ENCODE data around the gene BBS7. TPM values are rescaled to one million over a fixed set of nuclear protein-coding genes. Genes with fewer than 3 reads are reported as not detected.

The BBS7 gene
- total RNA-seq, 1 donor from 2014 or later, result 6.1 TPM

- intact Hi-C loops (cut with DNase I), result no loop called here
Measured at GRCh38 chr4:121799208-121799823, 71.0 kb downstream of the BBS7 start.

GRCh38 chr4:121796283-121796682 is 74.0 kb downstream of the BBS7 start:
- no peak for DNase-seq (ENCODE audit: low spot score)
- intact Hi-C loops (cut with DNase I), result no loop called here

More at GRCh38 chr4:121799208-121799823, 71.0 kb downstream of the BBS7 start:
- DNase-seq (ENCODE audit: low spot score), result no peak

- intact Hi-C loops (cut with DNase I), result no loop called here
- DNase-seq (ENCODE audit: low spot score), result no peak
Measured at GRCh38 chr4:121794505-121795188, 75.6 kb downstream of the BBS7 start.

GRCh38 chr4:121792966-121793365 is 77.3 kb downstream of the BBS7 start:
- intact Hi-C loops (cut with DNase I), result no loop called here
- DNase-seq (ENCODE audit: low spot score), result no peak

GRCh38 chr4:121791481-121791880 is 78.8 kb downstream of the BBS7 start:
- DNase-seq (ENCODE audit: low spot score), result no peak
- intact Hi-C loops (cut with DNase I), result no loop called here

- intact Hi-C loops (cut with DNase I), result no loop called here
- DNase-seq (ENCODE audit: low spot score), result no peak
Measured at GRCh38 chr4:121790976-121791375, 79.3 kb downstream of the BBS7 start.

- no peak for DNase-seq (ENCODE audit: low spot score)
- intact Hi-C loops (cut with DNase I), result no loop called here
Measured at GRCh38 chr4:121789960-121790829, 80.1 kb downstream of the BBS7 start.

- intact Hi-C loops (cut with DNase I), result no loop called here
- DNase-seq (ENCODE audit: low spot score), result no peak
Measured at GRCh38 chr4:121789455-121789854, 80.8 kb downstream of the BBS7 start.

GRCh38 chr4:121788896-121789295 is 81.4 kb downstream of the BBS7 start:
- intact Hi-C loops (cut with DNase I), result no loop called here
- no peak for DNase-seq (ENCODE audit: low spot score)

GRCh38 chr4:121786221-121786620 is 84.1 kb downstream of the BBS7 start:
- DNase-seq (ENCODE audit: low spot score), result no peak
- intact Hi-C loops (cut with DNase I), result no loop called here

- intact Hi-C loops (cut with DNase I), result no loop called here
- DNase-seq (ENCODE audit: low spot score), result no peak
Measured at GRCh38 chr4:121785479-121785878, 84.8 kb downstream of the BBS7 start.

GRCh38 chr4:121784975-121785374 is 85.3 kb downstream of the BBS7 start:
- DNase-seq (ENCODE audit: low spot score), result no peak
- intact Hi-C loops (cut with DNase I), result no loop called here

- no peak for DNase-seq (ENCODE audit: low spot score)
- intact Hi-C loops (cut with DNase I), result no loop called here
Measured at GRCh38 chr4:121784401-121784800, 85.9 kb downstream of the BBS7 start.

- intact Hi-C loops (cut with DNase I), result no loop called here
- DNase-seq (ENCODE audit: low spot score), result no peak
Measured at GRCh38 chr4:121783210-121783609, 87.1 kb downstream of the BBS7 start.

- intact Hi-C loops (cut with DNase I), result no loop called here
- no peak for DNase-seq (ENCODE audit: low spot score)
Measured at GRCh38 chr4:121778991-121779628, 91.2 kb downstream of the BBS7 start.

- no peak for DNase-seq (ENCODE audit: low spot score)
- intact Hi-C loops (cut with DNase I), result no loop called here
Measured at GRCh38 chr4:121777625-121778024, 92.6 kb downstream of the BBS7 start.

- intact Hi-C loops (cut with DNase I), result no loop called here
- DNase-seq (ENCODE audit: low spot score), result no peak
Measured at GRCh38 chr4:121776610-121777401, 93.5 kb downstream of the BBS7 start.

Data from cardiac septum (tissue), 1 donor.